Right kidney (tissue), 1 donor: Measurements from ENCODE around the gene CEACAM16.
"Not testable (repeated sequence)": the region's sequence is repeated elsewhere in the genome, so short reads cannot be mapped to it uniquely, and the experiment has no call there.

Experiments used
- DNase-seq: peaks from one replicate; pipeline ENCODE4 v3.0.0-alpha.2; 2016

The CEACAM16 gene

GRCh38 chr19:44703336-44704078 lies 4.6 kb downstream of the CEACAM16 start:
- DNase-seq = no peak

GRCh38 chr19:44704982-44705381 lies 6.0 kb downstream of the CEACAM16 start:
- no peak for DNase-seq

- no peak for DNase-seq
These were observed 6.6 kb downstream of the CEACAM16 start for GRCh38 chr19:44705502-44706010.

DNA sequence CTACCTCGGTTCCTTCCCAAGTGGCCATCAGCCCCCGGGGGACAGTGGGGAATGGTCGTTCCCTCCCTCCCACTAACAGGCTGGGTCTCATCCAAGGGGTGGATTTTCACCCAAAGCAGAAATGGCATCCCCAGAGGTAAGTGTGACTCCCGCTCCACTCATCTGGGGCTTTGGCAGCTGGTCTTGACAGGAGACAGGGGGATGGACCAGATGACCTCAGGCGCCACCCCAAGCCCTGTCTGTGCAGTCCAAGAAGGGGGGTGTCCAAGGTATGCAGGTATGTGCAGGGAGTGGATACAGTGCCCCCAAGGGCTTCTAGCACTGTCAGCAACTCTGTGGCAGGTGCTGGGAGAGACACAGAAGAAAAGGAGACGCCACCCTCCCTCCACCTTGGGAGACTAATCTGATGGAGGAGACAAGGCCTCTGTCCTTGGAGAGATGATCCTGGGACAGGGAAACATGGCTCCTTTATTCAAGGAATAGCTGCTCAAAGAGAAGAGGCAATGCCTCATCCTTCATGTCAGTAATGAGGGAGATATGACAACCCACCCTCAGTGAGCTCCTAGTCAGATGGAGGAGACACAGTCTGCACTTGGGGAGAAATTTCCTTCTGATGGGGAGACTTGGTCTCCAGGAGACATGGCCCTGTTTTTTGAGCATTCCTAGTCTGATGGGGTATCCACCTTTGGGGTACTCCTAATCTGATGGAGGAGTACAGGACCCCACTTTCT lies 7.7 kb downstream of the CEACAM16 start:
- DNase-seq = no peak

DNA sequence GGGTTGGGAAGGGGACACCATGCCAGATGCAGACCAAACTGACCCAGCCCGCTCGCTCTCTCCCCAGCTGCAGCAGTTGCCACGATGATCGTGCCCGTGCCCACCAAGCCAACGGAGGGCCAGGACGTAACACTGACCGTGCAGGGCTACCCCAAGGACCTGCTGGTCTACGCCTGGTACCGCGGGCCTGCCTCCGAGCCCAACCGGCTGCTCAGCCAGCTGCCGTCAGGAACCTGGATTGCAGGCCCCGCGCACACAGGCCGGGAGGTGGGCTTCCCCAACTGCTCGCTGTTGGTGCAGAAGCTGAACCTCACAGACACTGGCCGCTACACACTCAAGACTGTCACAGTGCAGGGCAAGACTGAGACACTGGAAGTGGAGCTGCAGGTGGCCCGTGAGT lies 8.8 kb downstream of the CEACAM16 start:
- DNase-seq = no peak

DNA sequence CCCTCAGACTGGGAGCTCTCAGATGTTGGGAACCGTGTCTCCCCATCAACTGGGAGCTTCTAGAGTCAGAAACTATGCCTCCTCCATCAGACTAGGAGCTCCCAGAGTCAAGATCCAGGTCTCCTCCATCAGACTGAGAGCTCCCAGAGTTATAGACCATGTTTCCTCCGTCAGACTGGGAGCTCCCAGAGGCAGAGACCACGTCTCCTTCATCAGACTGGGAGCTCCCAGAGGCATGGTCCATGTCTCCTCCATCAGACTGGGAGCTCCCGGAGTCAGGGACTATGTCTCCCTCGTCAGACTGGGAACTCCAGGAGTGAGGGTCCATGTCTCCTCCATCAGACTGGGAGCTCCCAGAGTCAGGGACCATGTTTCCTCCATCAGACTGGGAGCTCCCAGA lies 10.0 kb downstream of the CEACAM16 start:
- DNase-seq = no peak

DNA sequence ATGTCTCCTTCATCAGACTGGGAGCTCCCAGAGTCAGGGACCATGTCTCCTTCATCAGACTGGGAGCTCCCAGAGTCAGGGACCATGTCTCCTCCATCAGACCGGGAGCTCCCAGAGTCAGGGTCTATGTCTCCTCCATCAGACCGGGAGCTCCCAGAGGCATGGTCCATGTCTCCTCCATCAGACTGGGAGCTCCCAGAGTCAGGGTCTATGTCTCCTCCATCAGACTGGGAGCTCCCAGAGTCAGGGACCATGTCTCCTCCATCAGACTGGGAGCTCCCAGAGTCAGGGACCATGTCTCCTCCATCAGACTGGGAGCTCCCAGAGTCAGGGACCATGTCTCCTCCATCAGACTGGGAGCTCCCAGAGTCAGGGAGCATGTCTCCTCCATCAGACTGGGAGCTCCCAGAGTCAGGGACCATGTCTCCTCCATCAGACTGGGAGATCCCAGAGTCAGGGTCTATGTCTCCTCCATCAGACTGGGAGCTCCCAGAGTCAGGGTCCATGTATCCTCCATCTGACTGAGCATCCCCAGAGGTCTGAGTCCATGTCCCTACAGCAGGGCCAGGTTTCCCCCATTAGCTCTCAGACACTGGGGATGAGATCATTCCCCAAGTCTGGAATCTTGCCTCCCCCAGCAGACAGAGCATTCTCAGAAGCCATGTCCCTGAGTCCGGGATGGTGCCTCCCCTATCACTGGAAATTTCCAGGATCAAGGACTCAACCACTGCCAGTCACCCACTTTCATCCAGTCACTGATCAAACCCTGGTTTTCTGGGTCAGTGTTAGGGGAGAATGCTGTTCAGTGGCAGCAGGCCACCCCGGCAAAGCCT lies 10.7 kb downstream of the CEACAM16 start:
- not testable (repeated sequence) for DNase-seq

GRCh38 chr19:44710483-44710882 lies 11.5 kb downstream of the CEACAM16 start:
- no peak for DNase-seq

DNA sequence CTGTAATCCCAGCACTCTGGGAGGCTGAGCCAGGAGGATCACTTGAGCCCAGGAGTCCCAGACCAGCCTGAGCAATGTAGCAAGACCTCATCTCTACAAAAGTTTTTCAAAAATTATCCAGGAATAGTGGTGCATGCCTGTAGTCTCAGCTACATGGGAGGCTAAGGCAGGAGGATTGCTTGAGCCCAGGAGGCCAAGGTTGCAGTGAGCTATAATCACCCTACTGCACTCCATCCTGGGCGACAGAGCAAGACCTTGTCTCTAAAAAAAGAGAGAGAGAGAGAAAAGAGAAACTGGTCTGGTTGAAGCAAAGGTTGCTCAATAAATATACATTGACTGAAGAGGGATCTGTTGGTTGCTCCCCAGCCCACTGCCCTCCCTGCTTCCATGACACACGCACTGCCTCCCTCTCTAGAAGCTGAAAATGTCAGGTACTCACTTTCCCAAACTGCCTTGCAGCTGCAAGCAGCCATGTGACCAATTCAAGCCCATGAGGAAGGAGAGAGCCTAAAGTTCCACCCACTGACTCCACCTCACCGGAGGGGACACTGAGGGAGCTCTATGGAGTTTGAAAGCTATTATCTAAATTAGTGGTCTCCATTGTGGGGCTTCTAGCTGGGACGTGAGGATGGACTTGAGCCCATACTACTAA lies 14.0 kb downstream of the CEACAM16 start:
- DNase-seq = no peak

DNA sequence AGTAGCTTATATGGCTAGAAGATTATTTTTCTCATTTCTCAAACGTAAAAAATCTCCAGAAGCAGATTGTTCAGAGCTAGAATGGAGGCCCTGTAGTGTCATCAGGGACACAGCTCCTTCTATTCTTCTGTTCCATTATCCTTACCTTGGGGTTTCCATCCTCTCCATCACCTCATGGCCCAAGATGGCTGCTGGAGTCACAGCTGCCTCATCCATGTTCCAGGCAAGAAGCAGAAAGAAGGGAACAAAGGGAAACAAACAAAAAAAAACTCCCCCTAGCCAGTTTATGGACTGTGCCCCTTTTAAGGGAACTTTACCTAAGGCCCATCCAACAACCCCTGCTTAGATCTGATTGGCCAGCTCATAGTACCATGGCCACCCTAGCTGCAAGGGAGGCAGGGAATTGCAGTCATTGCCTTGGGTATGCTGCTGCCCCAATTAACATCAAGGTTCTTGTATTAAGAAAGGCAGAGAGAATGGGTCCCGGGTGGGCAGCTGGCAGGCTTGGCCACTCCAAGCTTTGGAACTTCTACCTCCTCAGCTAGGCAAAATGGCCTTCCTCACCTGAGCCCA lies 15.7 kb downstream of the CEACAM16 start:
- no peak for DNase-seq

DNA sequence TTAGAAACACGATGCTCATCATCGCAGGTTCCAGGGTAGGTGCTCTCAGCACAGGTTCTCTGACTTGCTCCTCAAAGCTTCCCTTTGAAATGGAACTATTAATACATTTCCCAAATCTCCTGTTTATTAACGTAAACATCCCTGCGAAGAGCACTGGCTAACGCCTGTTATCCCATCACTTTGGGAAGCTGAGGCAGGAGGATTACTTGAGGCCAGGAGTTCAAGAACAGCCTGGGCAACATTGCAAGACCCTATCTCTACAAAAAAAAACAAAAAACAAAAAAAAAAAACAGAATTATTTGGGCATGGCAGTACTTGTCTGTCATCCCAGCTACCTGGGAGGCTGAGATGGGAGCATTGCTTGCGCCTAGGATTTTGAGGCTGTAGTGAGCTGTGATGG lies 18.7 kb downstream of the CEACAM16 start:
- DNase-seq = no peak

DNA sequence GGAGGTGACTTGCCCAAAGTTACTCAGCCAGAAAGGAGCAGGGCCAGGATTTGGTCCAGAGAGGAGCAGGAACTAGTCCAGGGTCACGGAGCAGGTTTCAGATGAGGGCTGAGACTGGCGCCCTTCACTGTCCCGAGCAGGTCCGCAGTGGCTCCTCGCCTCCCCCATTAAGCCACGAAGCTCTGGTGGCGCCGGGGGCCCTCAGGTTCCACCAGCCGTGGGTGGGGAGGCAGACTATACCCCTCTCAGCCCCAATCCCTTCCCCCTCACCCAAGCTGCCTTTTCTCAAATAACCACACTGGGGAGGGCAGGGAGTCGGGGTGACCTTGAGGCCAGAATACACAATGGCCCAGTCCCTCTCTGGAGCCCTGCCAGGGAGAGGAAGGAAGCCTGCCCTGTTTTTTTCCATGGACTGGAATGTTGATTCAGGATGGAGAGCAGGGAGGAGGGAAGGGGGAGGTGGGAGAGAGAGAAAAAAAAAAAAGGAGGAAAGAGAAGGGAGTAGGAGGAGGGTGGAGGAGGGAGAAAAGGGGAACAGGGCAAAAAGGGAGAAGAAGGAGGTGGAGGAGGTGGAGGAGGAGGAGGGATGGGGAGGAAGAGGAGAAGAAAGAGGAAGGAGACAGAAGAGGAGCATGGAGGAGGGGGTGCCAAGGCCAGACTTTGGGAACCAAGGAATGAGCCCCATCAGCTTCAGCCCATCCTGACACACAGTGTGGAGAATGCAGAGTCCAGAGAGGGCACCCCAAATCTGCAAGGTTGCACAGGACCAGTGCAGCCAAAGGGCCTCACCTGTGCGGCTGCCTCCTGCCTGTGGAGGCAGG lies 19.7 kb downstream of the CEACAM16 start:
- DNase-seq = peak; percentile 83

DNA sequence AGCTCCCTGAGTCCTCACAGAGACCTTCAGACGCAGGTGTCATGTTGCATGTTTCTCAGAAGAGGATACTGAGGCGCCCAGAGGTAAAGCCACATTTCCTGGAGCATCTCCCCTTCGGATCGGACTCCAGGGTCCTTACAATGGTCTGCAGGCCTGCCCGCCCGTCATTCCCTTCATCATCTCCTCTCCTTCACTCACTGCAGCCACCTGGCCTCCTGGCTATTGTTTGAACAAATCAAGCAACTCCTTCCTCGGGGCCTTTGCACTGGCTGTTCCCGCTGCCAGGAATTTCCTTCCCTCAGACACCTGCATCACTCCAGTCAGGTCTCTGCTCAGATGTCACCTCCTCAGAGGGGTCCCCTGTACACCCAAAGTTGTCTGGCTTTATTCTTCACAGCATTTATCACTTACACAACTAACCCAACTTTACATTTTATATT lies 20.3 kb downstream of the CEACAM16 start:
- no peak for DNase-seq

DNA sequence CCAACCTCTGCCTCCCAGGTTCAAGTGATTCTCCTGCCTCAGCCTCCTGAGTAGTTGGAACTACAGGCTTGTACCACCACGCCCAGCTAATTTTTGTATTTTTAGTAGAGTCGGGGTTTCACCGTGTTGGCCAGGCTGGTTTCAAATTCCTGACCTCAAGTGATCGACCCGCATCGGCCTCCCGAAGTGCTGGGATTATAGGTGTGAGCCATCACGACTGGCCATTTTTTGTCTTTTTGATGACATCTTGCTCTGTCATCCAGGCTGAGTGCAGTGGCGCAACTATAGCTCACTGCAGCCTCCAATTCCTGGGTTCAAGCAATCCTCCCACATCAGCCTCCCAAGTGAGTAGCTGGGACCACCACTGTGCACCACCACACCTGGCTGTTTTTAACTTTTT lies 21.4 kb downstream of the CEACAM16 start:
- DNase-seq = not testable (repeated sequence)

GRCh38 chr19:44720945-44721344 lies 22.0 kb downstream of the CEACAM16 start:
- no peak for DNase-seq

DNA sequence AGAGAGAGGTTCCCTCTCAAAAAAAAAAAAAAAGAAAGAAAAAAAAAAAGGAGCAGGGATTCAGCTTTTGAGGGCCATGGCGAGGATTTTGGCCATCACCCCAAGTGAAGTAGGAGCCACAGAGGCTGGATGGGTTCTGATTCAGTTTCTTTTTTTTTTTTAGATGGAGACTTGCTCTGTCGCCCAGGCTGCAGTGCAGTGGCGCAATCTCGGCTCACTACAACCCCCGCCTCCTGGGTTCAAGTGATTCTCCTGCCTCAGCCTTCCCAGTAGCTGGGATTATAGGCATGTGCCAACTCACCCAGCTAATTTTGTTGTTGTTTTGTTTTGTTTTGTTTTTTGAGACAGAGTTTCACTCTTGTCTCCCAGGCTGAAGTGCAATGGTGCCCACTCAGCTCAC lies 22.4 kb downstream of the CEACAM16 start:
- DNase-seq = not testable (repeated sequence)

DNA sequence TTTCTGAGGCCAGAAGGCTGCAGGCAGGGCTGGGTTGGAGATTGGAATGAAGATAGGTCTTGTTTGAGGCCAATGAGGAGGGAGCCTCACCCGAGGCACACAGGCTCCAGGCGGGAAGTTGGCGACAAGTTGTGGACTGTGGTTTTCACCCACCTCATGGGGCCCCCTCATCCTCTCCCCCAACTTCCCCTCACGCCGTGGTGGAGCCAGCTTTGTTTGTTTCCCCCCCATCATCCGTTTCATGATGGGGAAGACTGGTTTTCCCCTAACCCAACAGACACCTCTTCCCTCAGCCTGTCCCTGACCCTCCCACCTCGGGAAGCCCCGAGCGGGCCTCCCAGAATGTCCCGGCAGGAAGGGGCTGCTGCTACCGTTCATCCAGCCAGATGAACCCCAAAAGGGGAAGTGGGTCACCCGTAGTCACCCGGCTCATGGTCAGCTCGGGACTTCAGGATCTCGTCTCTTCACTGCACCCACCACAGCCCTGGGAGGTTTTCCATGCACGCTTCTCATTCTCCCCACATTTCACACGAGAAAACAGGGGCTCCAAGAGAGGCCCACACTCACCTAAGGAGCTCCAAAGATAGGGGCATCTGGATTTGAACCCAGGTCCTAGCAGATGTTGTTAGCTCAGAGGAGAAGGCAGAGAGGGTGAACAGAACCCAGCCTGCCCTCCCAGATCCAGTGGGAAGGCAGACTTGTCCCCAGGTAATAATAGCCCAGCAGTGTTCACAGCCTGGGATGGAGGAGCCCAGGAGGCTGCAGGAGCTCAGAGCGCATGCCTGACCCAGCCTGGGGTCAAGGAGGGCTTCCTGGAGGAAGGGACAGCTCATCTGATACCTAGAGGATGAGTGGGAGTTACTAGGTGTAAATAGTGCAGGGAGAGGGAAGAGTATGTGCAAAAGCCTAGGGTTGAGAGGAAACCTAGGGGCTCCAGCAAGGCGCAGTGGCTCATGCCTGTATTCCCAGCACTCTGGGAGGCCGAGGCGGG lies 23.5 kb downstream of the CEACAM16 start:
- DNase-seq = no peak

DNA sequence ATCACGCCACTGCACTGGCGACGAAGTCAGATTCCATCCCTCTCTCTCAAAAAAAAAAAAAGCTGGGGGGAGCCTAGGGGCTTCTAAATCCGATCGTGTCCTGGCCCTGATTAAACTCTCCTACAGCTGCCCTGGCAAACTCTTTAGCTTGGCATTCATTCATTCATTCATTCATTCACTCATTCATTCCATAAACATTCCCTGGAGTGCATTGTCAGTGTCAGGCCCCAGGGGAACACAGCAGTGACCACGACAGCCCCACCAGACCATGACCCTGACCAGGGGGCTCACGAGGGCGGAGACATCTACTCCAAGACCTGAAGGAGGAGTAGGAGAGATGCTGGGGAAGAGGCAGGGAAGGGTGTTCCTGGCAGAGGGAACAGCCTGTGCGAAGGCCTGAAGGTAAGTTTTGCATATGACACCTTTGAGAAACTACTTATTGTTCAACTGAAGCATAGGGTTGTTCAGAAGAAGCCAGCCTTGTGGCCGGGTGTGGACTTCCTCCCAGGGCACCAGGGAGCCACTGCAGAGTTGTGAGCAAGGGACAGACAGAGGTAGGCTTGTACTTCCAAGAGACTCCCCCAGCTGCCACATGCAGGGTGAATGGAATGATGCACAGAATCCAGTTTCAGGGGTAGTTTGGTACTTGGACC lies 24.5 kb downstream of the CEACAM16 start:
- no peak for DNase-seq

- DNase-seq = peak; percentile 80
These were observed 25.0 kb downstream of the CEACAM16 start for GRCh38 chr19:44723952-44724319.
